HG02759 (cell line): ENCODE results near the gene LARP4B.

Experiments used
- ATAC-seq: cut with Tn5 transposase; IDR thresholded peaks from one replicate; pipeline ENCODE4 v1.9.1; 2021; ENCODE audit warnings: mild to moderate bottlenecking, moderate library complexity; ENCODE audit not compliant: unreplicated experiment

The LARP4B gene

DNA sequence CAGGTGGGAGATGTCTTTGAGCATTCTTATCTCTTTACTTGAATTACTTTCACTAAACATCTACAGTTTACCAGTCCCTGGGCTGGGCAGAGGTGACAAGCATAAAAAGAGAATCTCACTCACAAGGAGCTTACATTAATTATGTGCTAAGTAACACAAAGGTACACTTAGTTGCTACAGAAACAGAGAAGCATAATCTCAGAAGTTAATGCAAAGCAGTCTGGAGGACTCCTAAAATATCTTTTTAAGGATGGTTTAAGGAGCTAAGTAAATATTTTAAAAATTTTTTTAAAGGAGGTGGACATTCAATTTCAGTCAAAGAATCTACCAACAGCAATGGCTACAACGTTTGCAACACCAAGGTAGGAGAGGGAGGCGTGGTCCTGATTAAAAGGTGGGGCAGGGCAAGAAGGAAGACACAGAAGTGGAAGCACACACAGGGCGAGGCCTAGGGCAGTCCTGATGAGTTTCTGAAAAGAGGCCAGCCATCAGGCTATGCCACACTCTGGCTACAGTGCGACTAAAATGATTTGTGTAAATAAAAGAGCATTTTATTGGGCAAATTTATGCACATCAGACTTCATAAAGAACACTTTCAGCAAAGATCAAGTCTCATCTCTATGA is 5.3 kb downstream of the LARP4B start:
- no peak for ATAC-seq

DNA sequence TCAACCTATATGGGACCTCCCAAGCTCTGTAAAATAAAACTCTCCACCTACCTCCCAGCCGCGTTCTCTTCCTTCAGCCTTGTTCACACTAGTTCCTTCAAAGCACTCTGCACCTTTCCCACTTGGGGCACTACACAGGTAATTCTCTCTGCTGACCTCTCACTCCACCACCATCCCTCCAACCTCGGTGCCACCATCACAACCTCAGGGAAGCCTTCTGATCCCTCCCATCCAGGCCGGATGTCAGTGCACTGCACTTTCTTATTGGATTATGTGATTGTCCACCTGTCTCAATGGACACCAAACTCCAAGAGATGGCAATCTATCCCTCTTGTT is 7.0 kb downstream of the LARP4B start:
- no peak for ATAC-seq

DNA sequence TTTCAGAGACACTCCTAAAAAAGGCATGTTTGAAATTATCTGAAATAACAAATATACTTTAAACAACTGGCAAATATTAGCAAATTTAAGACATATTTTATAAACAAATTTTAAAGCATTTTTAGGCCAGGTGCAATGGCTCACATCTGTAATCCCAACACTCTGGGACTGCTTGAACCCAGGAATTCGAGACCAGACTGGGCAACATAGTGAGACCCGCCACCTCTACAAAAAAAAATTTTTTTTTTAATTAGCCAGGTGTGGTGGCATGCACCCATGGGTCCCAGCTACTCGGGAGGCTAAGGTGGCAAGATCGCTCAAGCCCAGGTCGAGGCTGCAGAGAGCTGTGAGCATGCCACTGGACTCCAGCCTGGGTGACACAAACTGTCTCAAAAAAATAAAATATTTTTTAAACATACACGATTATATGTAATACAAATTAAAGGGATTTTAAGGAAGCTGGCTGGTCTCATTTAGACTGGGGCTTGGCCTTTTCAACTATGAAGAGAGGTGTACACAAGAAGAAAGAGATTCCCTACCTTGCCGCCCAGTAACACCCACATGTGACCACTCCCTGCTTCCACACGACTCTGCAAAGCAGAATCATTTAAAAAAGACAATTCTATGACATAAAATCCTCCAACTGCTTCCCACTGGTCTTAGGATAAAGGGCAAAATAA is 7.5 kb downstream of the LARP4B start:
- ATAC-seq, result no peak

DNA sequence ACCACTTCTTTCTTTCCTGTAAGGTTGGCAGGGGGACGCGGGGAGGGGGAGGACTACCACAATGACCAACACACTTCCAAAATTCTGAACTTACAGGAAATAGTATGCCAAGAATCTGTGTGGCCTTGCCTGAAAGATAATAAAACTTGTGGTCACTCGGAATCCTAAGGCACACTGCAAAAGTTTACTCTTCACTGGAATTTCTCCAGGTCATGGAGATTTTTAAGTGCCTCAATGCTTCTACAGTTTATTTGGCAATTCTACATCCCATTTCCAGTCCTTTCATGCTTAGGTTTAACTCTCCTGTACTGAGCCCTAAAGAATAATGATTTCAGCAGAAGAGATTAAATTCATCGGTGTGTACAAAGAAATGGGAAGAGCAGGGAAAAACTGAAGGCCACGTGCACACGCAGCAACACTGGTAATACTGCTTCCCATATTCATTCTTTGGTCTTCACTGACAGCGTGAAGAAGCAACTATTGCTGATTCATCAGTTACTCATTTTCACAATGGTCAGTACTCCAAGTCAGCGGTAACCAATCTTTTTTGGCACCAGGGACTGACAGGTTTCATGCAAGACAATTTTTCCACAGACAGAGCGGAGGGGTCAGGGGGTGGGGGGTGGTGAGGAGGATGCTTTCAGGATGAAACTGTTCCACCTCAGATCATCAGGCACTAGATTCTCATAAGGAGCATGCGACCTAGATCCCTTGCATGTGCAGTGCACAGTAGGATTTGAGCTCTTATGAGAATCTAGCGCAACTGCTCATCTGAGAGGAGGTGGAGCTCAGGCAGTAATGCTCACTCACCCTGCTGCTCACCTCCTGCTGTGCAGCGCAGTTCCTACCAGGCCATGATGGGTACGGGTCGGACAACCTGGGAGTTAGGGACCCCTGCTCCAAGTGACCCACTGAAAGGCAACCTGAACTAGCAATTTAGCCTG is 9.8 kb downstream of the LARP4B start:
- ATAC-seq, result no peak

DNA sequence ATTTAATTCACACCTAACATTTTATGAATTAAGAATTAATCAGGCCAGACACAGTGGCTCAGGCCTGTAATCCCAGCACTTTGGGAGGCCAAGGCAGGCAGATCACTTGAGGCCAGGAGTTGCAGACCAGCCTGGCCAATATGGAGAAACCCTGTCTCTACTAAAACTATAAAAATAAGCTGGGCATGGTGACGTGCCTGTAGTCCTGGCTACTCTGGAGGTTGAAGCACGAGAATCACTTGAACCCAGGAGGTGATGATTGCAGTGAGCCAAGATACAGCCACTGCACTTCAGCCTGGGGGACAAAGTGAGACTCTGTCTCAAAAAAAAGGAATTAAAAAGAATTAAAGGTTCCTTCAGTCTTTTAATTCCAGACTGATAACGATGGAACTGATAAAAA is 11.1 kb downstream of the LARP4B start:
- ATAC-seq, result no peak

DNA sequence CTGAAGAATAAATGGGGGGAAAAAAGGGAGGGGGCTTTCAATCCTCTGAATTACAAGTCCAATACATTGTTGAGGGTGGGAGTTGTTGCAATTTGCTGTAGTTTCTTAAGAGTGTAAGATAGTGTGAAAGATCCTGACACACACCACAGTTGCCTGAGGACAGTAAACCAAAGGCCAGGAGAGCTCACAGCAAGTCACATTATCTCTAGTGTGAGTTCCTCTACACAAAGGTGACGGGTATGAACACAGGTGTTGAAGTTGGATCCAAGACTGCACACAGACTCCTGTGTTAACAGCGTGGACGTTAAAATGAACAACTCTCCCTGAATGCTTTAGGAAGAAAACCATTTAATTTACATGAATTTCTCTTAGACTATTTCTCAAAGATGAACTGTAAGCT is 12.0 kb downstream of the LARP4B start:
- no peak for ATAC-seq

DNA sequence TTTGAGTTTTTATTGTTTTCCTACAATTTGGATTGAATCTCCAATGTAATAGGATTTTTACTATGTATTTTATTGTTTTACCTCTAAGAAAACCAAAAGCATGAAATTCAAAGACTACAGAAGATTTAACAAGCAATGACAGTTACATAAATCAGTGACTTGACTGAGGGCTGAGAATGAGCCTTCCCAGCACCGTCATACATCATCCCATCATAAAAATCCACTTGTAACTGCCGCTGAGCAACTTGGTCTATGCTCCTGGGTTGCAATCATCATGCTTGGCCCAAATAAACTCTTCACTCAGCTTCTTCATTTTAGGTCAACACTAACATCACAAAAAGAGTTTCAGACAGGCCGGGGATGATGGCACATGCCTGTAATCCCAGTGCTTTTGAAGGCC is 13.5 kb downstream of the LARP4B start:
- no peak for ATAC-seq

DNA sequence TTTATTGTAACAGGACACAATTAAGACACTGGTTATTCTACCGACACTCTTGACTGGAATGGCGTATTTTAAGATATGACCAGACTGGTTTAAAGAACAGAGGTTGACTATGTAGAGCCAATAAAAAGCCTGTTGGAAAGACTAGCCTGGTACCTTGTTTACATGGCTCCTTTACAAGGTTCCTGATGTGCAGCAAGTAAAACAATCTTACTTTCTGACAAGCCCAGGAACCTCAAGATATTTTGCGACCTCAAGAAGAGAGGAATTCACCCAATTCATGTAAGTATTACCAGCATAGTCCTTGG is 14.1 kb downstream of the LARP4B start:
- ATAC-seq, result no peak

DNA sequence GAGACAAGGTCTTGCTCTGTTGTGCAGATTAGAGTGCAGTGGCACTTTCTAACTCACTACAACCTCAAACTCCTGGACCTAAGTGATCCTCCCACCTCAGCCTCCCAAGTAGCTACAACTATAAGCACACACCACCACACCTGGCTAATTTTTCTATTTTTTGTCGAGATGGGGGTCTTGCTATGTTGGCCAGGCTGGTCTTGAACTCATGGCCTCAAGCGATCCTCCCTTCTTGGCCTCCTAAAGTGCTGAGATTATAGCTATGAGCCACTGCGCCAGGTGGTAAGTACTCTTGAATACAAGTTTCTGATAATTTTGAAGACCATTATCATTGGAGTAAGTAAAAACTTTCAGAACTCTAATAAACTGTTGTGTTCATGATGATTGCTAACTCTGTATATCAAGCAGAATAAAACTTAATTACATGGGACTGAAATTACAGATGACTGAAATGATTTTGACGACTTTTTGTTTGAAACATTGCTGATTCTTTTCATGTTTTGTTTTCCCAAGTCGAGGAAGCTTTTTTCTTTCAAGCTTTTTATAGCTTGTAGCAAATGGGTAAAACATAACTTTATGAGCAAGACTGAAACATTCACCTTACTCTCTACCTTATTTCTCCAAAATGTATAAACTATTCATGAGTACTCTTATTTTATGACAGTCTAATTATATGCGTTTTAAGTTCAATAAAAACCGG is 14.6 kb downstream of the LARP4B start:
- no peak for ATAC-seq

DNA sequence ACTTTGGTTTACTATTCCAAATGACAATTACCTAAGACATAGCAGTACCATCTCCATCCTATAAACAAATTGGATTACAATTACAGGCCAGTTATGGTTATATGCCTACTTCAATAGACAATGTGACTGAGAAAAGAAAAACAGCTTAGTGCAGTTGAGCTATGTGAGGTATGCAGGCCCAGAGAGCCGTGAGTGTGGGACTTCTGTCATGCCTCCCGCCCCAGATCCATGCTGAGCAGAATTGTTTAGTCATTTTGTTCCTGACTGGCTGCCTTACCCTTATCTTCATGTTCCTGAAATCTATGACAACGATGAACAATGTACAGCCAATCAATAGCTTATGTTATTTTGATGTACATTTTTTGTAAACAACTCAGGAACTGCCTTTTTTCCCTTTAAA is 21.7 kb downstream of the LARP4B start:
- ATAC-seq, result no peak

DNA sequence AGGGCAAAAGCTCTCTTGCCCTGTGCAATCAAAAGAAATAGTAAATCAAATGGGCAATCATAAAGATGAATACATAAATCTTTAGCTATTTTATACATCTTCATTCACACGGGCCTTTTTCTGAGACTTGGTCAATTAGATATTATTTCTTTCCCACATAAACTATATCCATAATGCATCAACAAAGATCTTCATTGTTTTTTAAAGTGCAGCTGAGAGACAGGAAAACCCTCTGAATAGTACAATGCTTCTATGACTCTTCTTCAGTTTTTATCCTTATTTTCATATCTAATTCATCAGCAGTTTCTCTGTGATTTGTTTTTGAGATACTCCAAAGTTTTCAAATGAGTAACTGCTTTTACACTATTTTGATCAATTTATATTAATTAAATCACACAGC is 25.5 kb downstream of the LARP4B start:
- ATAC-seq, result no peak

DNA sequence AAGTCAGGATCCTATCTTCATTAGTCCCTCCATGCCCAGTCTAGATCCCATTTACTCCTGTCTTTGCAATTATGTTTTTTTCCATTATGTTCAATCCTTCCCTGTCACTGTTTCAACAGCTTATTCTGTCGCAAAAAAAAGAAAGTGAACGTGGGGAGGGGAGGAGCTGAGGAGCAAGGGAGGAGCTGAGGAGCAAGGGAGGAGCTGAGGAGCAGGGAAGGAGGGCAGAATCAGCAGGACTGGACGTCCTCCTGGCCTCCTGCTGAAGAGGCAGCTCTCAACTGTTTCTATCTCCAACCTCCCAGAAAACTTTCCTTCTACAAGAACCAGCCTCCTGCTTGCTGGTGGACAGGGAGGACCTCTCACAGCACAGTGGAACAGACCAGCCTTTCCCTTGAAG is 26.0 kb downstream of the LARP4B start:
- ATAC-seq, result no peak

DNA sequence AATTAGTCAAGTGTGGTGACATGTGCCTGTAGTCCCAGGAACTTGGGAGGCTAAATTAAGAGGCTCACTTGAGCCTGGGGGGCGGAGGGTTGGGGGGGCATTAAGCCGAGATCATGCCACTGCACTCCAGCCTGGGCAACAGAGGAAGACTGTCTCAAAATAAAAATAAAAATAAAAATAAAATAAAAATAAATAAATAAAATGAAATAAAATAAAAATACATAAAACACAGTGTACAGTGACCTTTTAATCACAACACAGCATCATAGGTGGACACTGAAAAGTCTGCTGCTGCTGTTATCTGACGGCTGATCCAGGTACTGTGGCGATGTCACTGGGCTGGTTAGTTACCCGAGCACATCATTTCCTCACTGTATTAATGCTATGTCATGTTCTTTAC is 27.1 kb downstream of the LARP4B start:
- no peak for ATAC-seq

DNA sequence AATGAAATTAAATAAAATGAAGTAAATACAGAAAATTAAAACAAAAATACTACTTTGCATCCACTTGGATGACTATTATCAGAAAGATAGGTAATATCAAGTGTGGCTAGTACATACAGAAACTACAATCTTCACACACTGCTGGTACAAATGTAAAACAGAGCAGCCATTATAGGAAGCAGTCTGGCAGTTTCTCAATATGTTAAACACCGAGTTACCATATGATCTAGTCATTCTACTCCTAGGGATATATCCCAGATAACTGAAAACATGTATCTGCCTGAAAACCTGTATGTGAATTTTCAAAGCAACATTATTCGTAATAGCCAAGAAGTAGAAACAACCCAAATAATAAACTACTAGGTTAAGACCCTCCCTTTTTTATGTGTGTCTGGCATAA is 33.4 kb downstream of the LARP4B start:
- ATAC-seq, result no peak

DNA sequence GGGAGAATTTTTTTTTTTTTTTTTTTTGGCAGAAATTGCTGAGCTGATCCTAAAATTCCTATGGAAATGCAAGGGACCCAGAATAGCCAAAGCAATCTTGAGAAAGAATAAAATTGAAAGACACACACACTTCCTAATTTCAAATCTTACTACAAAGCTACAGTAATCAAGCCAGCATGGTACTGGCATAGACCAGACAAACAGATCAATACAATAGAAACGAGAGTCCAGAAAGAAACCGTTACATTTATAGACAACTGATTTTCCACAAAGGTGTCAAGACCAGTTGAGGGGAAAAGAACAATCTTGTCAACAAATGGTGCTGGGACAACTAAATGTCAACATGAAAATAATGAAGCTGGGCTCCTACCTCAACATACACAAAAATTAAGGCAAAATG is 34.5 kb downstream of the LARP4B start:
- no peak for ATAC-seq

DNA sequence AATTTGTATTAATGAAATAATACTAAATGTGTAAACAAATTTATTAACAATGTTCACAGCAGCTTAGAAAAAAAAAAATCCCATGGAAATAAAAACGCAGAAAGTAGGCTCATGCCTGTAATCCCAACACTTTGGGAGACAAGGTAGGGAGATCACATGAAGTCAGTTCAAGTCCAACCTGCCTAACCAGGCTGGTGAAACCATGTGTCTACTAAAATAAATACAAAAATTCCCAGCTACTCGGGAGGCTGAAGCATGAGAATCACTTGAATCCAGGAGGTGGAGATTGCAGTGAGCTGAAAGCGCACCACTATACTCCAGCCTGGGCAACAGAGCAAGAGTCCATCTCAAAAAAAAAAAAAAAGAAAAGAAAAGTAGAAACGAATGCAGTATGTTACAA is 36.2 kb downstream of the LARP4B start:
- no peak for ATAC-seq

DNA sequence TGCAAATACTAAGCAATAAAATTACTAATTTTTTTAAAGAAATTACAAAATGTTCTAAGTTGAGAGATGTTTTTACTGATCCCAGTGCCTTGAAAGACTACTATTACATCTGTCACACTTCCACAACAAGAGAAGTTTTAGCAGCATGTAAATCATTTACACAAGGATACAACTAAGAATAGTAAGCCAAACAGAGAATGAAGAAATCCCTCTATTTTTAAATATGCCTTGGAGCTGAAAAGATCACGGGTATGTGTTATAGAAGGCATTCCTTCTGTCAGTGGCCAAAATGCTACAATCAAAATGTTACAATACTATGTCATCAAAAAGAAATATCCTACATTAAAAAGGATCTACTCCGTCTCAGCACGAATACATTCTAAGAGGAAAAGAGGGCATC is 52.6 kb downstream of the LARP4B start:
- ATAC-seq, result no peak

DNA sequence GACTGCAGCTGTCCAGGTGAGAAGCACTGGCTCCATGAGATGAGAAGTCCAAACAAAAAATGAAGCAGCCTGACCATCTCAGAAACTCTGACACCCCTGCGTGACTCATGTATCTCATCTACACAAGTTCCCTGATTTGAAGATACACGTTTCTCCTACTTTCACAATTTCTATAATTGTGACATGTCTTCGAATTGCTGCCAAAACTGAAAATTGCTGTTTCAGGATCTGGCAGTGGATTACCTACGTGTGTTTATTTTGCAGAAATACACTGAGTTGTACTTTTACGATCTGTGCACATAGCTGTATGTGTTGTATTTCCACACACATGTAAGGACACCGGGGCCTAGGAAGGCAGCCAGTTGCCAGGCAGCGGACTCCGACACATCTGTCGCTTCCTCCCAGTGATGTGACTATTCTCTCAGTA is 53.2 kb downstream of the LARP4B start:
- no peak for ATAC-seq

DNA sequence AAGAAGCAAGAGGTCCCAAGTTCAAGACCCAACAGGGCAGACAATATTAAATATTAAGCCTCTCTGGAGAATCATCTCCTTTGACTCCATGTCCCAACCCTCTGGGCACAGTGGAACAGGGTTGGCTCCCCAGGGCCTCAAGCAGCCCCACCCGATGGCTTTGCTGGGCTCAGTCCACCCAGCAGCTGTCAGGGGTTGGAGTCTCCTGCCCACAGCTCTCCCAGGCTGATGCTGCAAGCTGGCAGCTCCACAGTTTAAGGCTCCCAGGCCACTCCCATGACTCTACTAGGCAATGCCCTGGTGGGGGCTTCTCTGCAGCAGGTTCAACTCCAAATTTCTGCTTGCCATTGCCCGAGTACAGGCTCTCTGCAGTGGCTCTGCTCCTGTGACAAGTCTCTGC is 55.1 kb downstream of the LARP4B start:
- ATAC-seq, result no peak

DNA sequence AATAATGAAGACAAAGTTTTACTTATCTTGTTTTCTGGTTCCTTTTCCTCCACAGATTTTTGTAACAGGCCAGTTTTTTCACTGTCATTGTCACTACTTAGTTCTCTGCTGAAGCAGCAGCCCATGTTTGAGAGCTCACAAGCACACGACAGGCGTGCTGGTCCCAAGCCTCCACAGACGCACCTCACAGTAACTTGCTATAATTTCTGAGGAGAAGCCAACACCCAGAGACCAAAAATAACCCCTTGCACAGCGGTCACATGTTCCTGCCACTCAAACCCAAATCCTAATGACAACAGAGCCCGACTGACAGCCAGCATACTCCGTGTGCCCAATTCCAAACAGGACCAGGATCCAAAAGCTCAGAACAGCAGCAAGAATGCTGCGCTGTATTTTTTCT is 58.5 kb downstream of the LARP4B start:
- ATAC-seq, result no peak

DNA sequence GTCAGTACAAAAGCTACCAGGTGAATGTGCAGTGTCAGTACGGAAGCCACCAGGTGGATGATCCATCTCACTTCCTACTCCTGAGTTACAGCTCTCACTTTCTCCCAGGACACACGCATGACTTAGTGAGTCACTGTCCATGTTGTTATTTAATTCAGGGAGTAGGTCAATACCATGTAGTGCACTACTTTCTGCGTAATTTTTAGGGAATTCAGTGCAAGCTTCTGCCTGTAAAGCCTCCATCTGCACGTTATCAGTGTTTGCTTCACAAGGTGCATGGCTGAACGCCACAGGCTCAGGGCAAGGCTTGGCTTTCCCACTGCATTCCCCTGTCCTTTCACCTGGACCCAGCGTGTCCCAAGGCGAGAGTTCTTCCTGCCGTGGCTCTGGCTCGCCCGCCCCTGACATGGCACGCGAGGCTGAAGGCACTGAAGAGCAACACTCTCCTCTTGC is 59.5 kb downstream of the LARP4B start:
- no peak for ATAC-seq
